A673 (cell line): Measurements from ENCODE around the gene PDGFRB. TPM values are rescaled to one million over a fixed set of nuclear protein-coding genes. Genes with fewer than 3 reads are reported as not detected.

Source experiments
- BruUV-seq: library from RNA; stranded (reverse); fragments of 400-500 nt; replicated peaks from 2 replicates; lab custom pipeline; 2021; lab: Mats Ljungman, UMichigan
- CTCF ChIA-PET: fragments of 300-600 bp; sonication (Branson Sonifier 250); formaldehyde crosslinking; loops from one replicate; lab custom pipeline; 2022; ENCODE audit warnings: antibody characterized with exemption; lab: Charles Lee
- POLR2A ChIA-PET: fragments of 300-600 bp; sonication (Branson Sonifier 250); formaldehyde crosslinking; loops from one replicate; lab custom pipeline; 2022; ENCODE audit warnings: antibody characterized with exemption; ENCODE audit not compliant: low non-redundant PET; lab: Charles Lee
- DNase-seq: peaks from one replicate; pipeline ENCODE4 v3.0.0-alpha.2; 2015; ENCODE audit warnings: low spot score
- H3K27ac ChIP-seq: fragments of 200-600 bp; sonication (generic); 2 replicates; pipeline ENCODE4 v1.5.1; 2016; ENCODE audit warnings: mixed run types, low read depth, mild to moderate bottlenecking, mixed read lengths, antibody characterized with exemption, low read length; ENCODE audit not compliant: poor library complexity, severe bottlenecking
- H3K27me3 ChIP-seq: fragments of 200-600 bp; sonication (generic); replicated peaks from 2 replicates; pipeline ENCODE4 v1.6.1; 2017; ENCODE audit warnings: mixed run types, low read depth, mild to moderate bottlenecking, mixed read lengths, antibody characterized with exemption, low read length; ENCODE audit not compliant: insufficient read depth, poor library complexity
- H3K36me3 ChIP-seq: fragments of 200-600 bp; sonication (generic); 2 replicates; pipeline ENCODE4 v1.6.1; 2016; ENCODE audit warnings: mixed run types, mild to moderate bottlenecking, mixed read lengths, antibody characterized with exemption, low read length; ENCODE audit not compliant: insufficient read depth, poor library complexity, severe bottlenecking
- H3K4me1 ChIP-seq: fragments of 200-600 bp; sonication (generic); 2 replicates; pipeline ENCODE4 v1.6.1; 2017; ENCODE audit warnings: mixed run types, mild to moderate bottlenecking, mixed read lengths, antibody characterized with exemption, low read length; ENCODE audit not compliant: insufficient read depth, poor library complexity, severe bottlenecking
- H3K4me3 ChIP-seq: fragments of 200-600 bp; sonication (generic); 2 replicates; pipeline ENCODE4 v1.5.1; 2016; ENCODE audit warnings: low read depth, mixed run types, mild to moderate bottlenecking, mixed read lengths, low read length; ENCODE audit not compliant: poor library complexity, severe bottlenecking
- H3K9me3 ChIP-seq: fragments of 200-600 bp; sonication (generic); 2 replicates; pipeline ENCODE4 v1.6.1; 2016; ENCODE audit warnings: mixed run types, low read depth, mild to moderate bottlenecking, mixed read lengths, antibody characterized with exemption, low read length; ENCODE audit not compliant: poor library complexity, severe bottlenecking
- CTCF ChIP-seq: fragments of 300-800, 200-600 bp; sonication (generic); conservative IDR thresholded peaks from 2 replicates; pipeline ENCODE4 v1.5.1; 2017; ENCODE audit warnings: low read depth, mild to moderate bottlenecking, antibody characterized with exemption, low read length, moderate library complexity, mixed read lengths
- EZH2 ChIP-seq: fragments of 200-600 bp; sonication (generic); IDR thresholded peaks from 2 replicates; pipeline ENCODE4 v1.6.1; 2017; ENCODE audit warnings: borderline replicate concordance, low read depth, mild to moderate bottlenecking, mixed read lengths, antibody characterized with exemption, low read length; ENCODE audit not compliant: poor library complexity, severe bottlenecking
- intact Hi-C: fragments of 100-400 bp; cut with micrococcal nuclease; formaldehyde crosslinking; loops from one replicate; pipeline ENCODE4 v1.10.0; 2022; ENCODE audit not compliant: unreplicated experiment
- total RNA-seq: library from RNA; stranded (reverse); gene quantifications from 2 replicates; pipeline ENCODE4 v1.2.3, GENCODE V29; 2021

PDGFRB gene
- total RNA-seq, 1 experiment from 2014 or later, result 25.9 TPM

GRCh38 chr5:150120617-150121447, 34.8 kb downstream of the PDGFRB start:
- CTCF ChIA-PET, result interaction anchor here (0.7 kb wide), 1 partner anchor 279 kb away, joined by 12 read pairs; no protein-coding TSS in a partner anchor

GRCh38 chr5:150120062-150120441, 35.6 kb downstream of the PDGFRB start:
- POLR2A ChIA-PET, result no interaction called here
- Histone ChIP-seq H3K9me3 (no peaks in the 10 kb centered on the region), H3K36me3 (peaks cover 7% of the 10 kb centered on the region), H3K27ac (no peak overlapping the region), H3K4me1 (no peaks in the 10 kb centered on the region), H3K4me3 (no peak overlapping the region), H3K27me3 (no peaks in the 10 kb centered on the region)
- DNase-seq, result no peak
- no TSS peak for BruUV-seq
- no peak for TF ChIP-seq EZH2
- no peak for TF ChIP-seq CTCF
- intact Hi-C loops, result no loop called here
- CTCF ChIA-PET, result no interaction called here

More at GRCh38 chr5:150120617-150121447, 34.8 kb downstream of the PDGFRB start:
- Histone ChIP-seq H3K27me3 (no peaks in the 10 kb centered on the region), H3K4me1 (no peaks in the 10 kb centered on the region), H3K4me3 (no peak overlapping the region), H3K9me3 (no peaks in the 10 kb centered on the region), H3K36me3 (peaks cover 10% of the 10 kb centered on the region), H3K27ac (no peak overlapping the region)
- POLR2A ChIA-PET, result no interaction called here
- intact Hi-C loops, result no loop called here
- DNase-seq, result no peak
- BruUV-seq, result no TSS peak
- no peak for TF ChIP-seq CTCF
- TF ChIP-seq EZH2, result no peak

- ChIA-PET CTCF (no interaction called here), POLR2A (no interaction called here)
- H3K27me3 ChIP-seq, result no peaks in the 10 kb centered on the region
- TF ChIP-seq CTCF (no peak; the same call in 1 of the 2 replicates), EZH2 (no peak)
- peaks cover 7% of the 10 kb centered on the region for H3K36me3 ChIP-seq
- DNase-seq, result no peak
- H3K9me3 ChIP-seq, result no peaks in the 10 kb centered on the region
- no peaks in the 10 kb centered on the region for H3K4me1 ChIP-seq
- no peak overlapping the region for H3K27ac ChIP-seq
- H3K4me3 ChIP-seq, result no peak overlapping the region
- BruUV-seq, result no TSS peak
- intact Hi-C loops, result loop anchor here (10.0 kb wide), 1 partner anchor 285 kb away; no protein-coding TSS in a partner anchor
Measured at GRCh38 chr5:150119421-150120061, 36.1 kb downstream of the PDGFRB start.
